GM19328 (cell line): ENCODE measurements around the gene ARPC1B.
"Not testable (repeated sequence)": the region's sequence is repeated elsewhere in the genome, so short reads cannot be mapped to it uniquely, and the experiment has no call there.

Source experiments
- ATAC-seq: cut with Tn5 transposase; IDR thresholded peaks from one replicate; pipeline ENCODE4 v1.9.1; 2021; ENCODE audit warnings: mild to moderate bottlenecking, moderate library complexity; ENCODE audit not compliant: unreplicated experiment

Gene ARPC1B

DNA sequence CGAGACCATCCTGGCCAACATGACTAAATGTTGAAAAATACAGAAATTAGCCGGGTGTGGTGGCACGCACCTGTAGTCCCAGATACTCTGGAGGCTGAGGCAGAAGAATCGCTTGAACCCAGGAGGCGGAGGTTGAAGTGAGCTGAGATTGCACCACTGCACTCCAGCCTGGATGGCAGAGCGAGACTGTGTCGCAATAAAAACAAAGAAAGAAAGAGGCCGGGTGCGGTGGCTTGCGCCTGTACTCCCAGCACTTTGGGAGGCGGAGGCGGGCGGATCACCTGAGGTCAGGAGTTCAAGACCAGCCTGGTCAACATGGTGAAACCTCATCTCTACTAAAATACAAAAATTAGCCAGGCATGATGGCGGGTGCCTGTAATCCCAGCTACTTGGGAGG, 12.7 kb downstream of the ARPC1B start:
- ATAC-seq, result not testable (repeated sequence)

DNA sequence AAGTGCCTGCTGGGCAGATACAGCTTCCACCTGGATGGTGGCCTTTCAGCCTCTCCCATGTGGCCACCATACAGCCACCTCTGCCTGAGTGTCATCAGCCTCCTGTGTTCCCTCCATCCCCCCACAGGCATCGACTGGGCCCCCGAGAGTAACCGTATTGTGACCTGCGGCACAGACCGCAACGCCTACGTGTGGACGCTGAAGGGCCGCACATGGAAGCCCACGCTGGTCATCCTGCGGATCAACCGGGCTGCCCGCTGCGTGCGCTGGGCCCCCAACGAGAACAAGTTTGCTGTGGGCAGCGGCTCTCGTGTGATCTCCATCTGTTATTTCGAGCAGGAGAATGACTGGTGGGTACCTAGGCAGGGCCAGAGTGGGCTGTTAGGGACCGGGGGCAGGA, 13.4 kb downstream of the ARPC1B start:
- ATAC-seq, result no peak

DNA sequence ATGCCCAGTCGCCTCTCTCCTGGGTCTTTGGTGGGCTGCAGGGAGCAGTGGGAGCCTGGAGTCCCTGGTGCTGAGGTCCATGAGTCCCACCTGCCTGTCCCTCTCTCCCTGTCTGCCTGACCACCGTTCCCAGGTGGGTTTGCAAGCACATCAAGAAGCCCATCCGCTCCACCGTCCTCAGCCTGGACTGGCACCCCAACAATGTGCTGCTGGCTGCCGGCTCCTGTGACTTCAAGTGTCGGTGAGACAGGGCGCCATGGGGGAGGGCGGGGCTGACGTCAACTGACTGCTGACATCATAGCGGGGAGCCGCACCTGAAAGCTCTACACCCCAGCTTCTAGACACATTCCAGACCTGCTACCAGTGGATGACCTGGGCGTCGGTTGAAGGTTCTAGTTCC, 15.2 kb downstream of the ARPC1B start:
- ATAC-seq, result no peak

- ATAC-seq, result no peak
Measured at GRCh38 chr7:99390941-99391602, 16.5 kb downstream of the ARPC1B start.

DNA sequence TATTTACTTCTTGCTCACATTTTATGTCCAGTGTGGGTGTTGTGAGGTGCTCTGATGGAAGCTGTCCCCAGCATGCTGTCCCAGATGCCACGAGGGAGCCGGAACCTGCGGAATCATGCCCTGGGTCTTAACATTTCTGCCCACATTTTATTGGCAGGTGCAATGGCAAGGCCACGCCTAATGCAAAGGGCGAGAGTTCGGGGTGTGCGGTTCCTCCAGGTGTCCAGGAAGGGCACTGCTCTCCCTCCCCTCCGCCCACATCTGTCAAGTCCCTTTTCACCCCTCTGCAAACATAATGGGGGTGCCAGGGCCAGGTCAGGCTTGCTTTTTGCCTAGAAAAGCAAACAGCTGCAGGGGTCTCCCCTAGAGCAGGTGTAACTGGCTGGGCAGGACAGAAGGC, 17.5 kb downstream of the ARPC1B start:
- ATAC-seq, result no peak

- ATAC-seq, result peak; percentile 56
Measured at GRCh38 chr7:99392659-99393354, 18.3 kb downstream of the ARPC1B start.

GRCh38 chr7:99393355-99394187, 19.0 kb downstream of the ARPC1B start:
- ATAC-seq, result no peak

GRCh38 chr7:99394188-99394502, 19.6 kb downstream of the ARPC1B start:
- no peak for ATAC-seq

GRCh38 chr7:99395616-99396327, 21.2 kb downstream of the ARPC1B start:
- ATAC-seq, result no peak

GRCh38 chr7:99396418-99397296, 22.1 kb downstream of the ARPC1B start:
- no peak for ATAC-seq

DNA sequence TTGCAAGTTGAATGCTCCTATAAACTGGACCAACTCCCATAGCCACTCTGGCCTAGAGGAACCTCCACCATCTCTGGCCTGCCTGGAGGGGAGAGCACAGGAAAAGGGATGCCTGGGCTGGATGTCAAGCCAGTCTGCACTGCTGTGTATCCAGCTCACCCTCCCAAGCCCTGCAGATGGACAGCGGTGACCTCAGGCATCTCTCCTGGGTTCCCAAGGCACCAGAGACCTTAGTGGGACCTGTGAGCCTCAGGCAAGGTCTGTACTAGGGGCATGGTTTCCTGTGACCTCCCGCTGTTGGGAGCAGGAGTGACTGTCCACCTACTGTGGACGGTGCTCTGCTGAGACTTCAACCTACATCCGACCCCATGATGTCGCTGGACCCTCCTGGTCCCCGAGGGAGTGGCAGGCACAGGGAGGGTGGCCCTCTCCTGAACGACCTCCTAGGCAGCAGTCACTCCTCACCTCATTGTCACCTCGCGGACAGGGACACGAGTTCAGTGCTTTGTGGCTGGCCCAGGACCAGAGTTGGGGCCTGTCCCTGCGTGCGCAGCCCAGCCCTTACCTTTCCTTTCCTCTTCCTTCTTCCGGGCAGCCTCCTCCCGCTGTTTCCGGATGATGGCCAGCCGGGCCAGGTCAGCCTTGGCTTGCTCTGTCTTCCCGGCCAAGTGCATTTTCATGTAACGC, 22.9 kb downstream of the ARPC1B start:
- no peak for ATAC-seq

DNA sequence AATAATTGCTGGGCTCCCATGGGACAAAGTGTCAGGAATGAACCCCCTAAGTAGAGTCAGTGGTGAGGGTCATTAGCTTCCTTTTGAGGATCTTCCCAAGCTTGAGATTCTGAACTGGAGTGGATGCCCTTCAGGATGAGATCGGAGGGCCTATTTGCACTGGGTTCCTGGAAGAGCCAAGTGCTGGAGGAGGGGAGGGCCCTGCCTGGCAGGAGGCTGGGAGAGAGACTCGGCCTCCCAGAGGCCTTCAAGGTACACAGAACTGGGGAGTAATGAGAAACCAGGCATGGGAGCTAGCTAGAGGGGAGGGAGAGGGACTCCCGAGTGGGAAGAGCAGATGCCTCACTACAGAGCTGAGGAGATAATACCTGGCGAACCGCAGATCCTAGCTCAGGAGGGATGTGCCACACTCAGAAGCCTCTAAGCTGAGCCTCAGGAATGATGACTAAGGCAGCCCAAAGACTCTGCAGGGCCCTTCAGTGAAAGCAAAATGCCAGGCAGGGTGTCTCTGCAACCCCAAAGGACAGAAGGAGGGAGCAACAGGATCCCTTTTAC, 24.4 kb downstream of the ARPC1B start:
- ATAC-seq, result no peak

DNA sequence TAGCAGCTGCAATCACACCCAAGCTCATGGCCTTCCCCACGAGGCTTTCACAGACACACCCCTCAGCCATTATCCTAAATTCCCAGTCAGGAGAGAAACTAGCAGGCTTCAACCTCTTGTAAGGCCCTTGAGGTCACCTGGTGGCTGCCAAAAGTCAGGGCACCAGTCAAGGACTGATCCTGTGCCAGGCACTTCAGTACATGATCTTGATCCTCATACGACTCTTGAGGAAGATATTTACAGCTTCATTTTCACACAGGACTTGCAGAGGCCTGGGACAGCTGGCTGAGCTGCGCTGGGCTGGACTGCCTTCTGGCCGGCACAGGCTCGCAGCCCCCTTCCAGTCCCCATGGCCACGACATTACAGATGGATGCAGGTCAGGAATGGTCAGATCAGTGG, 25.1 kb downstream of the ARPC1B start:
- no peak for ATAC-seq

- no peak for ATAC-seq
Measured at GRCh38 chr7:99402854-99403253, 28.3 kb downstream of the ARPC1B start.

- no peak for ATAC-seq
Measured at GRCh38 chr7:99403764-99404163, 29.2 kb downstream of the ARPC1B start.

- no peak for ATAC-seq
Measured at GRCh38 chr7:99404235-99404976, 29.9 kb downstream of the ARPC1B start.

DNA sequence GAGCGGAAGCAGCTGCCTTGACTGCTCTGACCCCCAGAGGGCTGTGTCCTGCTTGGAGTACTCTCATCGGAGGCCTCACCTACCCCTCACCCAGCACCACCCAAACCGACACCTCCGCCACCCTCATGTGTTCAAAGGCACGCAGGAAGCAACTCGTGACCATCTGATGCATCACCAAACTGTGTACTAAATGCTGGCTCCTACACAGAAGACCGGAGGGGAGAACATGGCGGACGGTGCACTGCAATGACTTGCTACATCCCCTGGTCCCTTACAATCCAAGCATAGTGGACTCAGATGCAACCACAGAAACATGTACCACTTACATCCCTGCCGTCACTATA, 30.4 kb downstream of the ARPC1B start:
- no peak for ATAC-seq

DNA sequence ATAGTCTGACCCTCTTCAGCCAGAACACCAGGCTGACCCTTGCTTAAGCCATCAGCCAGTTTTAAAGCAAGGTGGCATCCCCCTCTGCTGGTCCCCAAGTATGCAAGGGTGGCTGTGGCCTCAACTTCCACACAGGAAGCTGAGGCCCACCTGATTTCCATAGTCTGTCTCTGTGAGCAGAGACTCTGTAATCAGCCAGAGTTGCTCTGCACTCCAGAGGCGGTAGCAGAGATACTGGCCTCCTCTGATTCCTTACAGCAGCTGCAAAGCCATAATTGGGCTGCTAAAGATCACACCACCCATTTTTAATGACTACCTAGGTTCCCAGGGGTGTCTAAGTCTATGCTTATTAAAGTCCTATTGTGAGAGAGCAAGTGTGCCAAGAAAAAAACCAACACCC, 32.0 kb downstream of the ARPC1B start:
- ATAC-seq, result no peak

- peak; percentile 9 for ATAC-seq
Measured at GRCh38 chr7:99407872-99408378, 33.4 kb downstream of the ARPC1B start.
